Mesendoderm (in vitro differentiated cells): ENCODE data around the gene BFSP1.

ENCODE experiments used
- DNase-seq: peaks from one replicate; pipeline ENCODE4 v3.0.0; 2013
- H2AK5ac ChIP-seq: 2 replicates; pipeline ENCODE4 v1.6.1; 2013; ENCODE audit warnings: low read length, inconsistent platforms
- H2BK120ac ChIP-seq: 2 replicates; pipeline ENCODE4 v1.6.1; 2013; ENCODE audit warnings: low read depth, mild to moderate bottlenecking, low read length, moderate library complexity, mixed read lengths
- H2BK15ac ChIP-seq: replicated peaks from 2 replicates; pipeline ENCODE4 v1.6.1; 2013; ENCODE audit warnings: low read depth, mild to moderate bottlenecking, moderate library complexity
- H2BK5ac ChIP-seq: 2 replicates; pipeline ENCODE4 v1.6.1; 2013; ENCODE audit warnings: low read length, inconsistent platforms
- H3K18ac ChIP-seq: 2 replicates; pipeline ENCODE4 v1.6.1; 2013; ENCODE audit warnings: mild to moderate bottlenecking, low read length, mixed read lengths
- H3K23ac ChIP-seq: one replicate; pipeline ENCODE4 v1.6.1; 2013; ENCODE audit warnings: low read length
- H3K27ac ChIP-seq: 2 replicates; pipeline ENCODE4 v1.5.1; 2013; ENCODE audit warnings: low read depth, mild to moderate bottlenecking, inconsistent platforms, low read length, moderate library complexity
- H3K27me3 ChIP-seq: 2 replicates; pipeline ENCODE4 v1.6.1; 2013; ENCODE audit warnings: low read length, control low read depth, mild to moderate bottlenecking, inconsistent platforms; ENCODE audit not compliant: insufficient read depth, poor library complexity
- H3K36me3 ChIP-seq: 2 replicates; pipeline ENCODE4 v1.6.1; 2013; ENCODE audit warnings: low read length, inconsistent platforms; ENCODE audit not compliant: control insufficient read depth, insufficient read depth
- H3K4ac ChIP-seq: one replicate; pipeline ENCODE4 v1.6.1; 2013; ENCODE audit warnings: low read depth, mild to moderate bottlenecking, low read length, moderate library complexity
- H3K4me1 ChIP-seq: 2 replicates; pipeline ENCODE4 v1.6.1; 2013; ENCODE audit warnings: low read depth, low read length, inconsistent platforms; ENCODE audit not compliant: control insufficient read depth
- H3K4me2 ChIP-seq: 2 replicates; pipeline ENCODE4 v1.6.1; 2013; ENCODE audit warnings: low read length
- H3K4me3 ChIP-seq: 2 replicates; pipeline ENCODE4 v1.5.1; 2013; ENCODE audit warnings: mild to moderate bottlenecking, low read length
- H3K56ac ChIP-seq: one replicate; pipeline ENCODE4 v1.6.1; 2013; ENCODE audit warnings: low read length
- H3K79me1 ChIP-seq: 2 replicates; pipeline ENCODE4 v1.6.1; 2013; ENCODE audit warnings: low read length, inconsistent platforms
- H3K79me2 ChIP-seq: 2 replicates; pipeline ENCODE4 v1.6.1; 2013; ENCODE audit warnings: mild to moderate bottlenecking, low read length; ENCODE audit not compliant: control insufficient read depth, insufficient read depth
- H3K9ac ChIP-seq: 2 replicates; pipeline ENCODE4 v1.6.1; 2013; ENCODE audit warnings: low read length, inconsistent platforms
- H4K5ac ChIP-seq: one replicate; pipeline ENCODE4 v1.6.1; 2013; ENCODE audit warnings: low read length
- H4K8ac ChIP-seq: one replicate; pipeline ENCODE4 v1.6.1; 2013; ENCODE audit warnings: low read depth, mild to moderate bottlenecking, control low read depth, low read length, moderate library complexity
- WGBS: extraction: QIAGEN DNeasy Blood & Tissue Kit; methylation state at CpG from one replicate; pipeline ENCODE4 v1.1.7; 2013; ENCODE audit warnings: low lambda C conversion rate, missing lambda C conversion rate; ENCODE audit not compliant: insufficient coverage; ENCODE audit errors: extremely low coverage; 5-methylcytosine and 5-hydroxymethylcytosine counted together

Gene BFSP1

GRCh38 chr20:17444091-17444490 is 87.1 kb downstream of the BFSP1 start:
- H3K27ac ChIP-seq, result peak overlapping the region; percentile 37

More at GRCh38 chr20:17444091-17444490, 87.1 kb downstream of the BFSP1 start:
- Histone ChIP-seq H3K79me2 (no peaks in the 10 kb centered on the region), H2BK15ac (no peak overlapping the region), H3K56ac (no peak overlapping the region), H4K5ac (no peak overlapping the region), H3K18ac (no peak overlapping the region), H4K8ac (no peak overlapping the region), H3K4me3 (no peak overlapping the region), H3K4me1 (no peaks in the 10 kb centered on the region), H3K23ac (no peak overlapping the region), H2BK120ac (no peak overlapping the region), H3K4ac (no peak overlapping the region), H3K79me1 (no peaks in the 10 kb centered on the region), H2AK5ac (no peak overlapping the region), H2BK5ac (no peak overlapping the region), H3K27me3 (no peaks in the 10 kb centered on the region), H3K9ac (no peak overlapping the region), H3K36me3 (no peaks in the 10 kb centered on the region), H3K4me2 (no peak overlapping the region)
- DNase-seq, result no peak
- WGBS, result no CpG with 5 or more reads among the region's 2 CpGs
